GM21447 (cell line): Measurements from ENCODE around the gene ARAF.

Experiments
- ATAC-seq: cut with Tn5 transposase; IDR thresholded peaks from one replicate; pipeline ENCODE4 v1.9.1; 2021; ENCODE audit not compliant: unreplicated experiment

ARAF gene

DNA sequence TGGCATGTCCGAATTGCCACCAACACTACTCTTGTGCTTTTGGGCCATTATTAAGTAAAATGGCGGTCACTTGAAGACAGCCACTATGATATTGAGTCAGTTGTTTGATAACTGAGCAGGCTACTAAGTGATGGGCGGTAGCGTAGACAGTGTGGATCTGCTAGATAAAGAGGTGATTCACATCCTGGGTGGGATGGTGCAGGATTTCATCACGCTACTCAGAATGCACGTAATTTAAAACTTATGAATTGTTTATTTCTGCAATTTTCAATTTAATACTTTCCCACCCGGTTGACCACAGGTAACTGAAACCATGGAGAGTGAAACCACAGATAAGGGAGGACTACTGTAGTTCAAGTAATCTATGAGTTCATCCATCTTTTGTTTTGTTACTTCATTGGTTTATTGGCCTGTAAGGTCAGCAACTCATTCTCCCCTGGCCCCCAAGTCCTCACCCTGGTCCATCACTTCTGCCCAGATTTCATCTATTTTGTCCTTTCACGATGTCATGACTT lies 2.9 kb downstream of the ARAF start:
- no peak for ATAC-seq

GRCh38 chrX:47564438-47565085 lies 3.6 kb downstream of the ARAF start:
- no peak for ATAC-seq

DNA sequence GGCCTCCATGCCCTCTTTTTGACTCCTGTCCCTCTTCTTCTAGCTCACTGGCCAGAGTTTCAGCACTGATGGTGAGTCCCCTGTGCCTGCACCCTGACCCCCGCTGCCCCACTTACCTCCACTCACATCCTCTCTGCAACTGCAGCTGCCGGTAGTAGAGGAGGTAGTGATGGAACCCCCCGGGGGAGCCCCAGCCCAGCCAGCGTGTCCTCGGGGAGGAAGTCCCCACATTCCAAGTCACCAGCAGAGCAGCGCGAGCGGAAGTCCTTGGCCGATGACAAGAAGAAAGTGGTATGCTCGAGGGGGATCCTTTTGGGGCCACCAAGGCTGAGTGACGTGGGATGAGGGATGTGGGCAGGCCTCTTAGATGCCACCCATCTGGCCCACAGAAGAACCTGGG lies 5.8 kb downstream of the ARAF start:
- ATAC-seq: no peak

DNA sequence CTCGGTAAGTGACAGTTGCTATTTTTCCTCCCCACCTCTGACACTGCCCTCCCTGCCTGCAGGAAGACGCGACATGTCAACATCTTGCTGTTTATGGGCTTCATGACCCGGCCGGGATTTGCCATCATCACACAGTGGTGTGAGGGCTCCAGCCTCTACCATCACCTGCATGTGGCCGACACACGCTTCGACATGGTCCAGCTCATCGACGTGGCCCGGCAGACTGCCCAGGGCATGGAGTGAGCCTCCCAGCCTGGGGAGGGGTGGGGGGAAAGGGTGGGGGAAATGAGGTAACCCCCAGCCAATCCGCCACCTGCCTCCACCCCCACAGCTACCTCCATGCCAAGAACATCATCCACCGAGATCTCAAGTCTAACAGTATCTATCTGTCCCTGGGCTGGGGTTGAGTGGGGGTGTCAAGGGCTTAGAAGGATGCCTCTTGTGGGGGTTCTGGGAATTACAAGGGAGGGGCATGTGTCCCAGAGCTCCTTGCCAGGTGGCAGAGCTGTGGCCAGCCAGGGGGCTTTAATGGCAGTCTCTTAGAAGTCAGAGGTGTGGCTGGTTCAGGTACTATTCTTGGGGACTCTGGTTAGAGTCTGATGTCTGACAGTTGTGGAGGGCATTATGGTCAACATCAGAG lies 7.8 kb downstream of the ARAF start:
- no peak for ATAC-seq

DNA sequence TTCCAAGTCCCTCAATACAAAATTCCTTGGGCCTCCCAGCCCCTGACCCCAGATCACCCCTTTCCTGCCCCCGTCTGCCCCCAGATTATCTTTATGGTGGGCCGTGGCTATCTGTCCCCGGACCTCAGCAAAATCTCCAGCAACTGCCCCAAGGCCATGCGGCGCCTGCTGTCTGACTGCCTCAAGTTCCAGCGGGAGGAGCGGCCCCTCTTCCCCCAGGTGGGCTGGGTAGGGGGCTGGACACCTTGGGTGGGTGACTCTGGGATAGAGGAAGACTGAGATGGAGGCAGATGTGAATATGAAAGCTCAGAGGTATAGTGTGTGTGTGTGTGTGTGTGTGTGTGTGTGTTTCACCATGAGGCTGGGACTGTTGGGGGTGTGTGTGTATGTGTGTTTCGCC lies 9.8 kb downstream of the ARAF start:
- ATAC-seq: no peak

GRCh38 chrX:47571215-47571614 lies 10.2 kb downstream of the ARAF start:
- no peak for ATAC-seq

- ATAC-seq: no peak
Measured at GRCh38 chrX:47571896-47572295, 10.9 kb downstream of the ARAF start.

DNA sequence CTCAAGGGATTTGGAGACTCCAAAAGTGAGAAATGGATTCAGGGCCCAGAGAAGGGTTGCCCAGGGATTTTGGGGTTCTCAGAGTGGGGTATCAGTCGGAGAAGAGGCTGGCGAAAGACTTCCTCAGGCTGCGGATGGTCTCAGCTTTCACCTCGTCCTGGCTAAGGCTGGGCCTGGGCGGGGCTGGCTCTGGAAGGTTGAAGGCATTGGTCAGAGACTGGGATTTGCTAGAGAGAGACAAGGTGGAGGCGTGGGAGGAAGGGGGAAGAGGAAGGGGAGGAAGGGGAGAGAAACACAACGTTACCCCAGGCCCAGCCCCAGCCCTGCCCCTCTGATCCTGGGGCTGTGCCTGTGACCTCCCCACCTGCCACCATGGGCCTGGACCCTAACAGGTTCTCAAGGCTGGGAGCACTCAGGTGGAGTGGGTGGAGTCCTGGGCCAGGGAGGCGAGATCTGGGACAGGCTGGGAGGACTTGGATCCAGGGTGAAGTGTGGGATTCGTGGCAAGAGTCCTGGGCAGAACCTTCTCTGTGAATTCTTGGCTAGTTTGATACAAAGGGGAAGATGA lies 11.9 kb downstream of the ARAF start:
- no peak for ATAC-seq

- ATAC-seq: no peak
Measured at GRCh38 chrX:47573341-47574075, 12.5 kb downstream of the ARAF start.

GRCh38 chrX:47574076-47574546 lies 13.1 kb downstream of the ARAF start:
- no peak for ATAC-seq

- ATAC-seq: no peak
Measured at GRCh38 chrX:47574547-47575301, 13.7 kb downstream of the ARAF start.

DNA sequence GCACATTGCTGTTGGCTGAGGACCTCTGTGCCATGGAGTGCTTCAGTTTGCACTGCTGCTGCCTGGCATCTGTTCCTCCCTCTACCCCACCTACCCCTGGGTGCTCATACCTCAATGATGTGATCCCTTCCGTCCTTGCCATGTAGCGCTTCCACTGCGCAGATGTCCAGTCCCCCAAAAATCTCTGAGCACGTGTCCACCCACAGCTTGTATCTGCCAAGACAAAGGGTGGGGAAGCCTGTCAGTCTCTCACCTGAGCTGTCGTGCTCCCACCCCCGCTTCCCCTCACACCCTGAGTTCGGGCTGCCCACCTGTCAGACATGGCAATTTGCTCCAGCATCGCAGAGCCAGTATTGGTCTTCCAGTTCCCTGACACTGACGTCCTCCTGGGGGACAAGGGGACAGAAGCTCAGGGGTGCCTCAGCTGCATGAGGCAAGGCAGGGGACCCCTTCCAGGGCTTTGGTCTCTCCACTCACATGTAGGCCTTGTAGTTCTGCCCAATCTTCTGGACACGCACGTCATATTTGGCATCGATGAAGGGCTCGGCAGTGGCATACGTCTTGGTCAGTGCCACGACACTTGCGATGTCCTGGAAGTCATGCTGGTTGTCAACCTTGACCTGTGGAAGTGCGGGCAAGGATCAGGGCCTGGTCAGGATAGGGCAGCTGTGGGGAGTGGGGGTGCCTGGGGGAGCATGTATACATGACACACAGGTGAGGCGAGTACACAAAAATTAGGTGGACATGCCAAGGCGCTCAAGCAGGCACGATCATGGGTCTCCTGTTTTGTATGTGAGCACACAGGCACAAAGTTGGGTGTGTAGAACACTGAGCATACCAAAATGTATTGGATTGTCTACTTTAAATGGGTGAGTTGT lies 15.3 kb downstream of the ARAF start:
- ATAC-seq: no peak

- ATAC-seq: no peak
Measured at GRCh38 chrX:47577424-47577823, 16.4 kb downstream of the ARAF start.

GRCh38 chrX:47577901-47578300 lies 16.9 kb downstream of the ARAF start:
- ATAC-seq: no peak

DNA sequence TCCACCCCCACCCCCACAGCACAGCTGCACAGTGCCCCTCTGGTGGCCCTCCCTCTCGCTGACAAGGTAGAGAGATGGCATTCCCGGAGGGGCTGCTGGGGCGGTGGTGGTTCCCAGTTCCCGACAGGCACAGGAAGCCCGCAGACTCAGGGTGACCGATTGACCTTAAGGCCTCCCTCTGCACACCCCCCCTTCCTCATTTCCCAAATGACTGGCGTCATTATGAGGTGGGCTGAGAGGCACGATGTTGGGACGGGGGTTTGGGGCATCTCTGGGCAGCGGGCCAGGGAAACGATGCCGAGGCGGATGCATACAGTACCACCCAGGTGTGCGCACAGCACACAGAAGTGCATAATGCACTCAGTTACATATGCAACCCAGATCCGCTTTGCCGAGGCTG lies 17.7 kb downstream of the ARAF start:
- no peak for ATAC-seq

- ATAC-seq: no peak
Measured at GRCh38 chrX:47579537-47579936, 18.5 kb downstream of the ARAF start.

GRCh38 chrX:47581731-47582647 lies 21.0 kb downstream of the ARAF start, which contains the start of gene TIMP1:
Gene TIMP1 (plus strand): TSS chrX:47582436. CDS start chrX:47583416, 980 bp downstream.
- peak; percentile 85 for ATAC-seq

DNA sequence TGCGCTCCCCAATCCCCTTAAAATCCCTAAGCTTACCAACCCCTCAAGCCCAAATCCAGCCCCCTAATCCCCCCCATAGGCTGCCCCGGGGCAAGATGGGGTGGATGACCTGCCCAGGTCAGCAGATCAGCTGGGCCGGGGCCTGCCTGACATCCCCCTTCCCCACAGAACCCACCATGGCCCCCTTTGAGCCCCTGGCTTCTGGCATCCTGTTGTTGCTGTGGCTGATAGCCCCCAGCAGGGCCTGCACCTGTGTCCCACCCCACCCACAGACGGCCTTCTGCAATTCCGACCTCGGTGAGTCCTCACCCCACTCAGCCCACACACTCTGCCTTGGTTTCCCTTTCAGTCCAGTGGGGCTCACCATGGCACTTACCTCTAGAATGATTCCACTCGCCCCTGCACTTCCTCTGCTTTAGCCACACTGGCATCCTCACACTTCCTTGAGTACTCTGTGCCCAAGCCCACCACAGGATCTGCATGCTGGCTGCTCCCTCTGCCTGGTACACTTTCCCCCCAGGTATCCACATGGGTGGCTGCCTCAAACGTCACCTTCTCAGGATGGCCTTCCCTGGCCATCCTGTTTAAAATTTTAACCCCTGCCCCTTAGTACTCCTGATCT lies 22.3 kb downstream of the ARAF start:
- no peak for ATAC-seq
